ENCODE measurements around the gene RAP2A. TPM values are rescaled to one million over a fixed set of nuclear protein-coding genes. Genes with fewer than 3 reads are reported as not detected.
A peak's percentile ranks its signal among the peaks of the same experiment; 100 is the strongest.

The RAP2A gene
- total RNA-seq, 4 donors from 2014 or later: 32.4 to 45.7 (median 33.5) TPM

DNA sequence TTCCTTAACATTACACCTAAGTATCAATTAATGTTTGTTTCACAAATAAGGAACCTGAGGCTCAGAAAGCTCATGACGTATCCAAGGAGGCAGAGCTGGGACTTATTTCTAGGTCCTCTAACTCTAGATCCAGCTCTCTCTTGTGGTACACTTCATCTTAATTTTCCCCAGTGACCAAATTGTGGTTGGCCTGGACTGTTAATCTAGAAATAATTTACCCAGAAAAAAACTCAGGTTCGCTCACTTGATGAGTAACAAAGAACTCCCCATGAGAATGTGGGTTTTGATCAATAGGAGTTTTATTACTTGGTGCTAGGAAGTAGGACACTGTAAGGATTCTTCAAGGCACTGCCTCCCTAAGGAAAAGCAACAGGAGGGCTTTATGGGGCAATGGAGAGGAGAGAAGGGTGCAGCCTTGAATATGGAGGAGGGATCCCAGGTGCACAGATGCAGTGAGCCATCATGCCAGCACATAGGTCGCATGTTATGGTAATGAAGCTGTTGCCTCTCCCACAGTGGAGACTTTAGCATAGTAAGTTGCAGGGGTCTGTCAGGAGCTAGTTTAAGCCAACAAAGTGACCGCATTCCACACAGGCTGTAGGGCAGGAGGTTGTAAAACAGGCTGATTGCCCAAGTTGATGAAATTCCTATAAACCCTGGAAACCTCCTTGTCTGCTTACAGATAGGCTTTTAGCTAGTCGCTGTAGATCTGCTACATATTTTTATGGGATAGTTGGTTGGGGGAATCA, 14.7 kb downstream of the RAP2A start:
- H3K27ac ChIP-seq: no peak overlapping the region
- H3K36me3 ChIP-seq: peaks cover 0 to 29% (median 0%) of the 10 kb centered on the region in 3 donors
- 82 to 88% methylated on average over 5 of the region's 5 CpGs for WGBS, 2 donors
- no peak for DNase-seq (ENCODE audit: low spot score in 2 of 2)
- peaks cover 0 to 2% (median 0%) of the 10 kb centered on the region in 4 donors for H3K9me3 ChIP-seq
- H3K27me3 ChIP-seq: no peaks in the 10 kb centered on the region
- no peak overlapping the region for H3K4me3 ChIP-seq
- peaks cover 0 to 11% (median 5%) of the 10 kb centered on the region in 4 donors for H3K4me1 ChIP-seq
- TF ChIP-seq, protein P1, sequence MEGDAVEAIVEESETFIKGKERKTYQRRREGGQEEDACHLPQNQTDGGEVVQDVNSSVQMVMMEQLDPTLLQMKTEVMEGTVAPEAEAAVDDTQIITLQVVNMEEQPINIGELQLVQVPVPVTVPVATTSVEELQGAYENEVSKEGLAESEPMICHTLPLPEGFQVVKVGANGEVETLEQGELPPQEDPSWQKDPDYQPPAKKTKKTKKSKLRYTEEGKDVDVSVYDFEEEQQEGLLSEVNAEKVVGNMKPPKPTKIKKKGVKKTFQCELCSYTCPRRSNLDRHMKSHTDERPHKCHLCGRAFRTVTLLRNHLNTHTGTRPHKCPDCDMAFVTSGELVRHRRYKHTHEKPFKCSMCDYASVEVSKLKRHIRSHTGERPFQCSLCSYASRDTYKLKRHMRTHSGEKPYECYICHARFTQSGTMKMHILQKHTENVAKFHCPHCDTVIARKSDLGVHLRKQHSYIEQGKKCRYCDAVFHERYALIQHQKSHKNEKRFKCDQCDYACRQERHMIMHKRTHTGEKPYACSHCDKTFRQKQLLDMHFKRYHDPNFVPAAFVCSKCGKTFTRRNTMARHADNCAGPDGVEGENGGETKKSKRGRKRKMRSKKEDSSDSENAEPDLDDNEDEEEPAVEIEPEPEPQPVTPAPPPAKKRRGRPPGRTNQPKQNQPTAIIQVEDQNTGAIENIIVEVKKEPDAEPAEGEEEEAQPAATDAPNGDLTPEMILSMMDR (IDR thresholded peaks at IDR 0.05): no peak
- TF ChIP-seq POLR2A (IDR thresholded peaks at IDR 0.05) (no peak), EP300 (IDR thresholded peaks at IDR 0.05) (no peak)

DNA sequence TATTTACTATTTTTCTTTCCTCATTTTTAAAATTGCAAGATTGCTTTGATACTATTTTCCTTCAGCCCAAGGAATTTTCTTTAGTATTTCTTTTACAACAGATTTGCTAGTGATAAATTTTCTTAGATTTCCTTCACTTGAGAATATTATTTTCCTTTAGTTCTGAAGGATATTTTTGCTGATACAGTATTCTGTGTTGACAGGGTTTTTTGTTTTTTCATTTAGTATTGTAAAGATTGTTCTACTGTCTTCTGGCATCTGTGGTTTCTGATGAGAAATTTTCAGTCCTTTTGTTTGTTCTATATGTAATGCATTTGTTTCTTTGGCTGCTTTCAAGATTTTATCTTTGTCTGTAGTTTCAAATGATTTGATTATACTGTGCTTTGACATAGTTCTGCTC, 20.7 kb downstream of the RAP2A start:
- H3K36me3 ChIP-seq: peaks cover 0 to 9% (median 0%) of the 10 kb centered on the region in 3 donors
- peaks cover 0 to 16% (median 5%) of the 10 kb centered on the region in 4 donors for H3K4me1 ChIP-seq
- H3K4me3 ChIP-seq: no peak overlapping the region
- no peak for DNase-seq (ENCODE audit: low spot score in 2 of 2)
- TF ChIP-seq EP300 (IDR thresholded peaks at IDR 0.05) (no peak), POLR2A (IDR thresholded peaks at IDR 0.05) (no peak)
- TF ChIP-seq, protein P1 (IDR thresholded peaks at IDR 0.05): no peak
- no peaks in the 10 kb centered on the region for H3K27me3 ChIP-seq
- H3K27ac ChIP-seq: no peak overlapping the region
- peaks cover 0 to 20% (median 0%) of the 10 kb centered on the region in 4 donors for H3K9me3 ChIP-seq

DNA sequence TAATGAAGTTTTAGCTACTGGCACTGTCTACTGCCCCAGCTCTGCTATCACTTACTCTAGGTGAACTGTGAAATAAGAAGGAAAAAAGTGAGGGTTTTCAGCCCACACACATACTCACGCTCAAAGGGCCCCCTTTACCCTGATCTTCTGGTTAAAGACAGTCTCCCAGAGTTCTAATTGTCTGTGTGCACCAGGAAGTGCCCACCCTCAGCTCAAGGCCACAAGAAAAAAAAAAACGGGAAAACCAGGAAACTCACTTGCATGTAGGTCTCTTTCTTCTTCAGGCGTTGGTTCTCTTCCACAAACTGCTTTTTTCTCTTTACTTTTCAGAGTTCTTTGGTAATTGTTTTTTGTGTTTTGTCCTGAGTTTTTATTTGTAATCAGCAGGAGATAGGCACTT, 22.1 kb downstream of the RAP2A start:
- DNase-seq (ENCODE audit: low spot score in 2 of 2): no peak
- Histone ChIP-seq H3K27ac (no peak overlapping the region), H3K9me3 (peaks cover 0 to 20% (median 0%) of the 10 kb centered on the region in 4 donors), H3K4me3 (no peak overlapping the region), H3K4me1 (peaks cover 0 to 16% (median 0%) of the 10 kb centered on the region in 4 donors), H3K36me3 (peaks cover 0 to 9% (median 0%) of the 10 kb centered on the region in 3 donors), H3K27me3 (no peaks in the 10 kb centered on the region)
- TF ChIP-seq EP300 (IDR thresholded peaks at IDR 0.05) (no peak), POLR2A (IDR thresholded peaks at IDR 0.05) (no peak)
- TF ChIP-seq, protein P1 (IDR thresholded peaks at IDR 0.05): no peak
- WGBS, 2 donors: 78 to 90% methylated on average over 3 of the region's 3 CpGs

DNA sequence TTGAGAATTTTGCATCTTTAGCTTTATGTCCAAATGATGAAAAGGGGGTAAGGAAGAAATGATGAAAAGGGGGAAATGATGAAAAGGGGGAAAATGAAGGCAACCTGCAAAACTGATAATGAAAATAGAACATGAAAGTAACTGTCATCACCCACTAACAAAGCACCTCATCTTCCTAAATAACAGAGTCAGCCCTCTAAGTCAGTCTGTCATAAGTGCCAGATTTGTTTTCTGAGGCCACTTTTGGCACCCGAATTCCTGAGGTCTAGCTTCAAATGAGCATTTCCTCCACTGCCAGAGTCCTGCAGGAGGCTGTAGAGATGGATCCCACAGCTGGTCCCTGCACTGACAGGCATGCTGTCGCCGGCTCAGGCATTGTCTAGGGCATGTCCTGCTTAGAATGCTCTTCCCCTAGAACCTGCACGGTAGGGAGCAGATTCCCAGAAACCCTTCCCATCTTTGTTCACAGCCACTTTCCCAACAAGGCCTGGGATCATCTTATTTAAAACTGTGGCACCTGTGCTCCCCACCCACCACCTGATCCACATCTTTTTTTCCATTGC, 25.3 kb downstream of the RAP2A start:
- Histone ChIP-seq H3K27ac (peak overlapping the region in 1 of 4 donors; percentile 37), H3K4me1 (peaks cover 0 to 15% (median 0%) of the 10 kb centered on the region in 4 donors), H3K27me3 (no peaks in the 10 kb centered on the region), H3K36me3 (peaks cover 0 to 5% (median 0%) of the 10 kb centered on the region in 3 donors), H3K9me3 (peaks cover 0 to 12% (median 0%) of the 10 kb centered on the region in 4 donors), H3K4me3 (no peak overlapping the region)
- no peak for TF ChIP-seq EP300 (IDR thresholded peaks at IDR 0.05)
- no peak for TF ChIP-seq POLR2A (IDR thresholded peaks at IDR 0.05)
- TF ChIP-seq, protein P1 (IDR thresholded peaks at IDR 0.05): no peak
- no peak for DNase-seq (ENCODE audit: low spot score in 2 of 2)
- 76 to 78% methylated on average over 4 of the region's 4 CpGs for WGBS, 2 donors
